Epidermal melanocyte (primary cell): ENCODE results near the gene ARHGAP18.

Experiments used
- DNase-seq: peaks from one replicate; pipeline ENCODE4 v3.0.0; 2011; ENCODE audit warnings: low spot score; ENCODE audit not compliant: insufficient read length

ARHGAP18 gene

DNA sequence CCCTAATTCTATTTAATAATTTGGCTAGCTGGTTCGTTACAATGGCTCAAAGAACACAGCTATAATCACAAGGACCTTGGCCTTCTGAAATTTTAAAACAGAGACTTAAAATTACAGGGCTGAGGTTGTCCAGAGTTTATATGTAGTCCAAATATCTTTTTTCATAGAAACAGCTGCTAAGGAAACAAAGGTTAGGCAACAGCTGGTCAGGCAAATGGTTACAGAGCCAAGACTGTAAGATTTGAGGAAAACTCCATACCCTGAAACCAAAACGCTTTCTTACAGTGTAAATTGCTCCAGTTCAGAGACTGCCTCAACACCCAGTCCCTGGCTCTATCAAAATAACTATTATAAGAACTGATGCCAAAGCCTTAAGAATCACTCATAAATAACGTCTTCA, 9.7 kb upstream of the ARHGAP18 start:
- DNase-seq, result no peak

GRCh38 chr6:129717277-129717676, 7.3 kb upstream of the ARHGAP18 start:
- no peak for DNase-seq

DNA sequence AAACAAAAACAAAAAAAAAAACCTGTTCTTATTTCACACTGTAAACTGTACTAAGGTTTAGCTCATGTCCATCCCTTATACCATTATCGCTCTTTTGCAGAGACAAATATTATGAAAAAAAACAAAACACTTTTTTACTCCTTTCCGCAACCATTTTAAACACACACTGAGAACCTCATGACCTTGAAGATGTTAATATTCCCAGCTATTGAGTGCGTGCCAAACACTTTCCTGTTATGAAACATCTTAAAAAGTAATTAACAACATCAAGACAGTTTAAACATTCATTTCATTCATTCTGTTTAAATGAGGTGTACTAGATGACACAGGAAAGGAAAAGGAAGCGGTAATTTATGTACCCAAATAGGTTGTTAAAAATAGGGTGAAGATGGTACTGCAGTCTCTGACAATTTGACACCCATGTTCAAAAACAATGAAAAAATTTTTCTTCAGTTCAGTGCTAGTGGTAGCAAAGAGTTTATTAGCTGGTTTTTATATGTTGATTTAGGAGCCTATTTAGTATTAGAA, 3.9 kb upstream of the ARHGAP18 start:
- DNase-seq, result no peak

DNA sequence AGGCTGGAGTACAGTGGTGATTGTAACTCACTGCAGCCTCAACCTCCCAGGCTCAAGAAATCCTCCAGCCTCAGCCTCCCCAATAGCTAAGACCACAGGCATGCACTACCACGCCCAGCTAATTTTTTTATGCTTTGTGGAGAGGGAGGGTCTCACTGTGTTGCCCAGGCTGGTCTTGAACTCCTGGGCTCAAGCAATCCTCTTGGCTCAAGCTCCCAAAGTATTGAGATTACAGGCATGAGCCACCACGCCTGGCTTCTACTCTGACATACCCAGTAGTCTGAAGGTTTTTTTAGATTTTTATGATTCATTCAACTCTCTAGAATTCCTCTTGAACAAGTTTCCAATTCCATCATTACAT, 1.3 kb upstream of the ARHGAP18 start:
- no peak for DNase-seq

DNA sequence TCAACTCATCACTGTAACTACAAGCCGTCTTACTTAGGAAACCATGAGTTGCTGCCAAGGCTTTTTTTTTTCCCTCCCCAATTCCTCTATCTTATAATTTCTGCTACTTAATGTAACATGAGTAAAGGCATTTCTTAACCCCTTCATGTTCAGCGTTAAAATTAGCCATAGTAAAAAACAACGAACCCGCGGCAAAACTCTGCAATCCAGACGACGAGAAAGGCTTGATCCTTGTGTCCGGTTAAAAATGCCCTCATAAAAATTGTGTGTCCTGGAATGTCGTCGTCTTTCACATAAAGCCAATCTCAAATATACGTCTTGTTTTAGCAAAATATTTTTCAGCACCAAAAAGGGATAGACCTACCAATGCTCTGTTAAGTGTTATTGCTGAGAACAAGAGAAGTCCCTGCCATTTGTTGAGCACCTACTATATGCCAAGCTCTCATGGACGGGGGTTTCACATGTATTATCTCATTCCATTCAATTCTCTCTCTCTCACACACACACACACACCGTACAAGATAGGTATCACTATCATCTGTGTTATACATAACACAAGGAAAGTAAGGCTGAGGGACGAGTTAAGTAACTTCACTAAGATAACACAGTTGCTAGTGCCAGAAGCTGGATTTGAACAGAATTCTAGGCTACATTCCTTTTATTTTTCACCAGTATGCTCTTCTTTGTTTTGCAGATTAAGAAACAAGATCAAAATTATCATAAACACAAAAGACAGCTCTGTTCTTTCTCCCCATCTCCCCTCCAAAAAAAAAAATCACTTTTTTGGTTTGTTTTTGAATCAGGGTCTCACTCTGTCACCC, 683 bp upstream of the ARHGAP18 start:
- DNase-seq, result no peak

DNA sequence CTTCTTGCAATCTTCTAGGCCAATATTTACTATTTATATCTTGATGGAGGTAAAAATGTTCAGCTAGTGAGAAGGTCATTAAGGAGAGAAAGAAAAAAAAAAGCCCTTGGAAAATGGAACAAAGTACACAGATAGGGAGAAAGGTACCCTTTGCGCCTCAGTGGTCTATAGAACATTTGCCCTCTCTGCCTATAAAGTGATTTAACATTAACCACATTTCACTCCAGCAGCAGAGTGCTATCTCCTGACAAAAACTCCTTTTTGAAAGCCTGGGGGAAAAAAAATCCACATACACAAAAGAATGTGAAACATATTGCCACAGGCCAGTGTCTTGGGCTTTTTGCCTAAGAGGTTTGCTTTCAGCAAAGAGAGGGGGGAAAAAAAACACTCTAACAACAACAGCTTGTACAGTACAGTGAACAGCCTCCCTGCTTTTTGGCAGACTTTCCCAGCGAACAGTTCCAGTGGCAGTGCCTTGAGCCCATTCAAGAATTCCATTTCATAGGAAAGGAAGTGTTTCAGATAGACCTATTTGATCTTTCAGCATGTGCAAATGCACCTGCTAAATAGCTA, 695 bp downstream of the ARHGAP18 start:
- DNase-seq, result no peak

DNA sequence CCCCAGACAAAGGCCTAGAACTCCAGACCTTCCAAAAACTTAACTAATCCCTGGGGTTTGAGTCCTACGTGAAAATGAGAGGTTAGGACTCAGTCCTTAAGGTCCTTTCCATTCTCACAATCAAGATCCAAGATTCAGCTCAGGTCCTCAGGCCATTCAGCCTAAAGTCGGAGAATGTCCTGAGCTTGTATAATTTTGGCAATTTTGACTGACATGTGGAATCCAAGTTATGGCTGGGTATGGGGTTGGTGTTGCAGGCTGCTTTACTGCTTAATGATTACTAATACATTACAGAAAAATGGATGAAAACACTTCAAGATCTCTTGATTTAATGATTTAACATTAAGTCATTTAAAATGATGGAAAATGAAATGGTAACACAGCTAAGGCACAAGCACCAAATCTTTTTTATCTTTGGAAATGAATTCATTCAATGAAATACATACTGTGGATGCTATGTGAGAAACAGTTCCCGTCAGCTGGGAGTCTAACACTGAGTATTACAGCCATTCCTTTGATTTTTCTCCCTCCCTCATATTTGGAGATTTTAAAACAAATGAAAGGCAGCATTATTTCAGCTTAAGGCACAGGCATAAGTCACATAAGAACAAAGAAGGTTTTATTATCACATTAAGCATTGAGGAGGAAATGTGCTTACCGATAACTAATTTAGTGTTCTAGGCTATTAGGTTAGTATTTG, 1.3 kb downstream of the ARHGAP18 start:
- DNase-seq, result no peak

GRCh38 chr6:129707882-129708495, 2.0 kb downstream of the ARHGAP18 start:
- no peak for DNase-seq

GRCh38 chr6:129707028-129707427, 2.9 kb downstream of the ARHGAP18 start:
- DNase-seq, result no peak

DNA sequence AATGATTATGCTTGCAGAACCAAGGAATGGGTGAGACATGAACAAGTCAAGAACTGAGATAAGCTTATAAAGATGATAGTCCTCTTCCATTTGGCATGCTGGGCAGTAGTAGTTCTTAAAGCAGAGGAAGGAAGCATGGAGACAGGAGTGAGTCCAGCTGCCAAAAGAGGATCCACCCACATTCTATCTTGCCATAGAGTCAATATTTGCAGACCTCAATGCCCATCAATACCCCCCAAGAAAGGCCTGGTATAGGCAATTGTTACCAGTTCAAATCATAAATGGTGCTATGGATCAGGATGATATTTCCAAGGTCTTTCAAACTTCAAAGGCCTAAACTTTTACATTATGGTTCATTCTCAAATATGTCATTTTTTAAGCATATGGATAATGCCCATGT, 4.8 kb downstream of the ARHGAP18 start:
- DNase-seq, result no peak

DNA sequence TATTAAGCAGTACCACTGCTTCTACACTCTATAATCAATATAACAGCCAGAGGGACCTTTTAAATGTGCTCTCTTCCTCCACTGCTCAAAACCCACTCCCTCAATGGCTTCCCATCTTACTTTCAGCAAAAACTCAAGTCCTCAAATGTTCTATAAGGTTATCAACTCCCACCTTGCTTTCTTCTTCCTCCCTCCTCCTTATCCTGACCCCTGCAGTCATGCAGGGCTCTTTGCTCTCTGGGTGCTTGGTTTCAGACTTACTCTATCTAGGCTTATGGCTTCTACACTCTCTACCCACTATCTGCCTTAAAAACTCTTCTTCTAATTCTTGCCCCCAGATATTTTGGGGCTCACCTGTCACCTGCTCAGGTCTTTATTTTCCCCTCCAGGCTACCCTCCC, 5.3 kb downstream of the ARHGAP18 start:
- DNase-seq, result no peak

DNA sequence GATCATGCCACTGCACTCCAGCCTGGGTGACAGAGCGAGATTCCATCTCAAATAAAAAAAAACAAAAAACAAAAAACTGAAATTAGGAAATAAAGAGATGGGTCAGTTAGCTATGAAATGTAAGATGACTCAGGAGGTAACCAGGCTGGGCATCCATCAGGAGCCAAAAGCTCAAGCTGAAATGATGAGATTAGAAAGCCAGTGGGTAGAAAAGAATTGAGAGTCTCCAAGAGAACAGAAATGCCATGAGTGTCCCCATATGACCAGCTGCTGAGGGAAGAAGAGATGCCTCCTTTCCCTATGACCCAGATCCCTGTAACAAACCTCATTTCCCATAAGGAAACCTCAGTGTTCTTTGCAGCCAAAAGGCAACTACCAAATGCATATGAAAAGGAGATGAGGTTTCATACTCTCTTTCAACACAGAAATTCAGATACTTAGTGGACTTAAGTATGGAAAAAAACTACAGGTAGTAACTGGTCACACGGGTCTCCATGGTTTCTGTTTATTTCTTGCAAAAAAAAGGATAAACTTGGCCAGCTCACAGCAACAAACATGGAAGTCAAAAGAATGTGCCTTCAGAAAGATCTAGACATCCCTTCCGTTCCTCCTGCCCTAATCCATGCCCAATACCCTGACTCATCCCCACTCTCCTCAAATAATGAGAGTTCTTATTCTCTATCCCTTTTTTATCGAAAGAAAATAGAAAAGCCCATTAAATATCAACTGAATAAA, 8.1 kb downstream of the ARHGAP18 start:
- DNase-seq, result no peak

DNA sequence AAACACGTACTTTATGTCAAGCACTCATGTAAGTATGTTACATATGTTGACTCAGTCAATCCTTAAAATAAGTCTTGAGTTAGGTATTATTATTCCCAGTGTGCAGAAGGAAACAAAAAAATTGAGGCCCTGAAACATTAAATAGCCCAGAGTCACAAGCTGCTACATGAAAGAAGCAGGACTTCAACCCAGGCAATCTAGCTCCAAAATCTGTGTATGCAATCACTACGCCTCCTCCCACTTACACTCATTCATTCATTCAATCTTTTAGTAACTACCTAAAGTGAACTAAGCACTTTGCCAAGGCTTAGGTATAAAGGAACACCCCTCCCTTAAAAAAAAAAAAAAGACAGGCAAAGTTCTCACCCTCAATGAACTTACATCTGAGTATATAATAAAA, 9.3 kb downstream of the ARHGAP18 start:
- no peak for DNase-seq

GRCh38 chr6:129699659-129700058, 10.3 kb downstream of the ARHGAP18 start:
- no peak for DNase-seq

GRCh38 chr6:129698430-129698829, 11.5 kb downstream of the ARHGAP18 start:
- no peak for DNase-seq

DNA sequence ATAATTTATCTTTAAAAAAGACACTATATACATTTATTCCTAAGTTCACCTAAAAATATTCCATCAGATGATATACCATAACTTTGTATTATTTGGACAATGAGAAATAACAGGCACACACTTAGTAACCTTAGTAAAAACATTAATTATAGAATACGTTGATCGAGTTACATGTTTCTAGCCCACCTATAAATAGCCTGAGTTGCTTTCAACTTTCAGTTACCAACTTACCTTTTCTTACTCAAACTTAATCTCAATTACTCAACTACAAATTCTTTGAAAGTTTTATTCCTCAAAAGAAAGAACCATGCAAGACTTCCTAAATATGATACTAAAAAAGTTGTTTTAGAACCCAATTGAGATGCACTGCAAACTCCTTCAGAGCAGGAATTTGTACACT, 12.2 kb downstream of the ARHGAP18 start:
- DNase-seq, result no peak

- no peak for DNase-seq
These were observed 13.1 kb downstream of the ARHGAP18 start for GRCh38 chr6:129696843-129697242.

DNA sequence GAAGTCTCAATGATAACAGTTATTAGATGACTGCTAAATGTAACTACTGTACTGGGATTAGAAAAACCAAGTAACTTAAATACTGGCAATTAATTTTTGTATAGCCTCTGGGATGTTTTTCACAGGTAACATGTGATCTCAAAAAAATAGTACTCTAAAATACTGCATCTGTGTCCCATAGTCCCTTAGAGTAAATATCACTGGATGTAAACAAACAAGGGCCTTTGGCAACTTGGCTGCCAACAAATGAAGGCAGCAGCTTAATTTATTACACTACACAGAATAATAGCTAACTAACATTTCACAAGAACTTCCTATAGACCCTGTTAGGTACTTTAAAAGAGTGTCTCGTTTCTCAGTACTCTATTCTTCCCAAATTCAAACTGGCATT, 14.0 kb downstream of the ARHGAP18 start:
- DNase-seq, result no peak

DNA sequence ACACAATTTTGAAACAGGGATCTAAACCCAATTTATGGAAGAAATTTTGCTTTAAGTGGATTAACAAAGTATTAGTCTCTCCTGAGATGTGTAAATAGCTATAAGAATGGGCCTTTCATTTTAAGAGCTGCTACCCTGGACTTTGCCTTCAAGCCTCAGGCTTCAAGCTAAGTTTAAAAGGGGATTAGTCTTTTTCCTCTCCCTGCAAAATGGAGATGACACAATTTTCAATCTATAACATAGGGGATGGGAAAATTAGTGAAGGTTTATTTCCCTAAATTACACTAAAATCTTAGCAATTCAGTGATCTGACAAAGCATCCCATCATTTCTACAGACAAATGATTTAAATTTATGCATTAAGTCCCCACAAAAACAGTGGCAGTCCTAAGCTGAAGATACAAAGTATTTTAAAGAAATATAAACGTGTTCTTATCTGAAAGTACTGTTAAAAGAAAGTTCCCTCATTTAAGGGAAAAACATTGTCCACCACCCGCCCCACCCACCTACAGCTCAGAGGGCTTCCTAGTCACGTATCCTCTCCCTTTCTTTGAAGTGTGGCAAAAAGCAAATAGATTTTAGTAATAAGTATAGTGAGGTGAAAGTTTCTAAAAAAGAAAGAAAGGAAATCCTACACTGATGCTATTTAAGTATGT, 14.5 kb downstream of the ARHGAP18 start:
- no peak for DNase-seq

GRCh38 chr6:129694036-129694435, 15.9 kb downstream of the ARHGAP18 start:
- no peak for DNase-seq

DNA sequence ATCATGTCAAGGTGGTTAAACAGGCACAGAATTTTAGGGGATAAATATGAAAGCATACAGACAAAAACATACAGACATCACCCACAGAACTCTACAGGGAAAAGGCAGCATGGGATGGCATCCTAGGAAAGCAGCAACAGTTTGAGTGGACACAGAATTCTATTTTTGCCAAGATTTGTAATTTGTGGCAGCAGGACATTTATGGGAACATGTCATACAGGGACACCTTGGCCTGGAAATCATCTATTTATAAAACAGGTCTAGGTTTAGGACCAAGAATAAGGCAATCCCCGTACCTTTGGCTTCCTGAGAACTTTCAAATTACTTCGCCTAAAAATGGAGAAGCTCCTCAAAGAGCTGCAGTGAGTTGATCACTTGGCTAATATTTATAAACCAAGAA, 17.5 kb downstream of the ARHGAP18 start:
- DNase-seq, result no peak
